B cell (primary cell): ENCODE measurements around the gene KLK15.

ENCODE experiments used
- CTCF ChIP-seq: fragments of 200-600 bp; IDR thresholded peaks from one replicate; pipeline ENCODE4 v1.8.0; 2022; ENCODE audit warnings: antibody characterized with exemption, mild to moderate bottlenecking
- EZH2 ChIP-seq: IDR thresholded peaks from 2 replicates; pipeline ENCODE4 v1.6.1; 2012; ENCODE audit warnings: borderline replicate concordance, low read depth, mild to moderate bottlenecking, moderate library complexity, low read length; ENCODE audit not compliant: insufficient read depth, poor library complexity, severe bottlenecking

DNA sequence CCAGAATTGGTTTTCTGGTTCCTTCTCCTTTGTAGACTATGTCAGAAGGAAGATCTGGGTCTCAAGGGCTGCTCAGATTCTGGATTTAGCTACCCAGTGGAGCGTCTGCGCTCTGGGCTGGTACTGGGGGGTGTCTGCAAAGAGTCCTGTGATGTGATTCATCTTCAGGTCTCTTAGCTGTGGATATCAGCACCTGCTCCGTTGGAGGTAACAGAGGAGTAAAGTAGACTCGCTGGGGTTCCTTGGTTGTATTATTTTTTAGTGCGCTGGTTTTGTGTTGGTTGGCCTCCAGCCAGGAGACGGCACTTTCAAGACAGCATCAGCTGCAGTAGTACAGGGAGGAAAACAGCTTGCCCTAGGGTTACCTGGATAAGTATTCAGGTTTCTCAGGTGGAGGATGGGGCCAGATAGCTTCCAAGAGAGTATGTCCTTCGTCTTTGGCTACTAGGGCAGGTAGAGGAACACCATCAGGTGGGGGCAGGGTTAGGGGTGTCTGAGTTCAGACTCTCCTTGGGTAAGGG is 10.4 kb upstream of the KLK15 start:
- TF ChIP-seq CTCF (no peak), EZH2 (no peak)
